ENCODE data around the gene MRFAP1L1. TPM values are rescaled to one million over a fixed set of nuclear protein-coding genes. Genes with fewer than 3 reads are reported as not detected.

The MRFAP1L1 gene
- total and polyA plus RNA-seq, 9 of the 15 experiments (the other 6 are each of a cell fraction or from before 2014, with no cell fraction given): 37.6 to 111 (median 83.8) TPM

DNA sequence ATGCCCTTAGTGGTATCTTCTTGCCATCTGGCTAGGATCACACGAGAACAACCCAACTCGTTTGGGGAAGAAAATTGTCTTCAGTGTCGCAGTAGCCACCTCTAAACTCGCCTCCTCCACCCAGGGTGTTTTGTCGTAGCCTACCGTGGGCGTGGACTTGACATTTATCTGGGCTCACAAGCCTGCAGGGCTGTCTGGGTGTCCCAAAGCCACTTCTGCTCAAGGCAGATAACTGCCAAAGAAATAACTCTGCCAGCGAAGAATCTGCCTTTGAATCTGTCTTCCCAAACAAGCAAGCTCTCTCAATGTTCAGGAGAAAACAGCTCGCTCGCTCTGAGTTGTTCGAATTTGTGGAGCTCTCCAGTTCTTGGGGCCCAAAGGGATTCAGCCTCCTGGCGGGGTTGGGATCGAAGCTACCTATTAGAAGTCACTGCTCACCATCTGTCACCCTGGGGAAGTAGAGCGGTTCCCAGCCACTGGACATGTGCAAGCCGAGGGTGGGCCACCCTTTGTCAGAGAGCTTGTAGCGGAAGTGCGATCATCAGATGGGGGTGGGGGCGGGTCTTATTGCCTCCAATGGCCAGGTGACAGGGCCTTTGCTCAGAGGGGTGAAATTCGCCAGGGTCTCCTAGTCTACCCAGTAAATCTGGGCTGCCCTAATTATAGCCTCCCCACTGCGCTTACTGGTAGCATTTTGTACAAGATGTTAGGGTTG is 21.1 kb upstream of the MRFAP1L1 start (continued):
- no peak for TF ChIP-seq ZNF75A (CRISPR knock-in tag; IDR thresholded peaks at IDR 0.05)
- TF ChIP-seq SMARCA5 (IDR thresholded peaks at IDR 0.05): no peak
- TF ChIP-seq, protein P1, sequence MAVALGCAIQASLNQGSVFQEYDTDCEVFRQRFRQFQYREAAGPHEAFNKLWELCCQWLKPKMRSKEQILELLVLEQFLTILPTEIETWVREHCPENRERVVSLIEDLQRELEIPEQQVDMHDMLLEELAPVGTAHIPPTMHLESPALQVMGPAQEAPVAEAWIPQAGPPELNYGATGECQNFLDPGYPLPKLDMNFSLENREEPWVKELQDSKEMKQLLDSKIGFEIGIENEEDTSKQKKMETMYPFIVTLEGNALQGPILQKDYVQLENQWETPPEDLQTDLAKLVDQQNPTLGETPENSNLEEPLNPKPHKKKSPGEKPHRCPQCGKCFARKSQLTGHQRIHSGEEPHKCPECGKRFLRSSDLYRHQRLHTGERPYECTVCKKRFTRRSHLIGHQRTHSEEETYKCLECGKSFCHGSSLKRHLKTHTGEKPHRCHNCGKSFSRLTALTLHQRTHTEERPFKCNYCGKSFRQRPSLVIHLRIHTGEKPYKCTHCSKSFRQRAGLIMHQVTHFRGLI (CRISPR knock-in tag; IDR thresholded peaks at IDR 0.05): no peak
- peak; percentile 87 to 91 for TF ChIP-seq TRIM24 (IDR thresholded peaks at IDR 0.05)
- TF ChIP-seq KLF6 (CRISPR knock-in tag; IDR thresholded peaks at IDR 0.05; ENCODE audit: borderline replicate concordance): no peak; the same call in 1 of the 2 replicates
- TF ChIP-seq, protein P2, sequence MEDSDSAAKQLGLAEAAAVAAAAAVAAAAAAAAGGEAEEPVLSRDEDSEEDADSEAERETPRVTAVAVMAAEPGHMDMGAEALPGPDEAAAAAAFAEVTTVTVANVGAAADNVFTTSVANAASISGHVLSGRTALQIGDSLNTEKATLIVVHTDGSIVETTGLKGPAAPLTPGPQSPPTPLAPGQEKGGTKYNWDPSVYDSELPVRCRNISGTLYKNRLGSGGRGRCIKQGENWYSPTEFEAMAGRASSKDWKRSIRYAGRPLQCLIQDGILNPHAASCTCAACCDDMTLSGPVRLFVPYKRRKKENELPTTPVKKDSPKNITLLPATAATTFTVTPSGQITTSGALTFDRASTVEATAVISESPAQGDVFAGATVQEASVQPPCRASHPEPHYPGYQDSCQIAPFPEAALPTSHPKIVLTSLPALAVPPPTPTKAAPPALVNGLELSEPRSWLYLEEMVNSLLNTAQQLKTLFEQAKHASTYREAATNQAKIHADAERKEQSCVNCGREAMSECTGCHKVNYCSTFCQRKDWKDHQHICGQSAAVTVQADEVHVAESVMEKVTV (CRISPR knock-in tag; IDR thresholded peaks at IDR 0.05): 0 out of 2 replicates have a peak, but pooled peaks have one; percentile 4
- no peak for TF ChIP-seq ZNF174 (CRISPR knock-in tag; IDR thresholded peaks at IDR 0.05)
- TF ChIP-seq FOXJ2 (tag; IDR thresholded peaks at IDR 0.05): peak; percentile 75; the same call in 1 of the 2 replicates
- TF ChIP-seq POLR3G (IDR thresholded peaks at IDR 0.05; ENCODE audit: extremely low read depth, insufficient read length, insufficient replicate concordance): no peak
- peak; percentile 5 for TF ChIP-seq JUN (IDR thresholded peaks at IDR 0.05; ENCODE audit: borderline replicate concordance, low read depth, low read length)
- TF ChIP-seq JUN (CRISPR knock-in tag; IDR thresholded peaks at IDR 0.05; ENCODE audit: borderline replicate concordance): no peak
- TF ChIP-seq, protein P3, sequence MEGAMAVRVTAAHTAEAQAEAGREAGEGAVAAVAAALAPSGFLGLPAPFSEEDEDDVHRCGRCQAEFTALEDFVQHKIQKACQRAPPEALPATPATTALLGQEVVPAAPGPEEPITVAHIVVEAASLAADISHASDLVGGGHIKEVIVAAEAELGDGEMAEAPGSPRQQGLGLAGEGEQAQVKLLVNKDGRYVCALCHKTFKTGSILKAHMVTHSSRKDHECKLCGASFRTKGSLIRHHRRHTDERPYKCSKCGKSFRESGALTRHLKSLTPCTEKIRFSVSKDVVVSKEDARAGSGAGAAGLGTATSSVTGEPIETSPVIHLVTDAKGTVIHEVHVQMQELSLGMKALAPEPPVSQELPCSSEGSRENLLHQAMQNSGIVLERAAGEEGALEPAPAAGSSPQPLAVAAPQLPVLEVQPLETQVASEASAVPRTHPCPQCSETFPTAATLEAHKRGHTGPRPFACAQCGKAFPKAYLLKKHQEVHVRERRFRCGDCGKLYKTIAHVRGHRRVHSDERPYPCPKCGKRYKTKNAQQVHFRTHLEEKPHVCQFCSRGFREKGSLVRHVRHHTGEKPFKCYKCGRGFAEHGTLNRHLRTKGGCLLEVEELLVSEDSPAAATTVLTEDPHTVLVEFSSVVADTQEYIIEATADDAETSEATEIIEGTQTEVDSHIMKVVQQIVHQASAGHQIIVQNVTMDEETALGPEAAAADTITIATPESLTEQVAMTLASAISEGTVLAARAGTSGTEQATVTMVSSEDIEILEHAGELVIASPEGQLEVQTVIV (CRISPR knock-in tag; IDR thresholded peaks at IDR 0.05; ENCODE audit: borderline replicate concordance): no peak
- TF ChIP-seq ZNF239 (CRISPR knock-in tag; IDR thresholded peaks at IDR 0.05): no peak
- no peak for TF ChIP-seq RBM14 (IDR thresholded peaks at IDR 0.05; ENCODE audit: borderline replicate concordance, insufficient read depth, low read depth, low read length)
- no peak for TF ChIP-seq MTF1 (CRISPR knock-in tag; IDR thresholded peaks at IDR 0.05; ENCODE audit: borderline replicate concordance)
- TF ChIP-seq ZC3H11A (IDR thresholded peaks at IDR 0.05; ENCODE audit: low read depth, low read length): no peak
- peak; percentile 82; the same call in 1 of the 2 replicates for TF ChIP-seq GATAD2A (IDR thresholded peaks at IDR 0.05)
- TF ChIP-seq, protein P4, sequence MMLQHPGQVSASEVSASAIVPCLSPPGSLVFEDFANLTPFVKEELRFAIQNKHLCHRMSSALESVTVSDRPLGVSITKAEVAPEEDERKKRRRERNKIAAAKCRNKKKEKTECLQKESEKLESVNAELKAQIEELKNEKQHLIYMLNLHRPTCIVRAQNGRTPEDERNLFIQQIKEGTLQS (IDR thresholded peaks at IDR 0.05): peak; percentile 36
- TF ChIP-seq, protein P4 (CRISPR knock-in tag; conservative IDR thresholded peaks at IDR 0.05): no peak
- TF ChIP-seq, protein P5, sequence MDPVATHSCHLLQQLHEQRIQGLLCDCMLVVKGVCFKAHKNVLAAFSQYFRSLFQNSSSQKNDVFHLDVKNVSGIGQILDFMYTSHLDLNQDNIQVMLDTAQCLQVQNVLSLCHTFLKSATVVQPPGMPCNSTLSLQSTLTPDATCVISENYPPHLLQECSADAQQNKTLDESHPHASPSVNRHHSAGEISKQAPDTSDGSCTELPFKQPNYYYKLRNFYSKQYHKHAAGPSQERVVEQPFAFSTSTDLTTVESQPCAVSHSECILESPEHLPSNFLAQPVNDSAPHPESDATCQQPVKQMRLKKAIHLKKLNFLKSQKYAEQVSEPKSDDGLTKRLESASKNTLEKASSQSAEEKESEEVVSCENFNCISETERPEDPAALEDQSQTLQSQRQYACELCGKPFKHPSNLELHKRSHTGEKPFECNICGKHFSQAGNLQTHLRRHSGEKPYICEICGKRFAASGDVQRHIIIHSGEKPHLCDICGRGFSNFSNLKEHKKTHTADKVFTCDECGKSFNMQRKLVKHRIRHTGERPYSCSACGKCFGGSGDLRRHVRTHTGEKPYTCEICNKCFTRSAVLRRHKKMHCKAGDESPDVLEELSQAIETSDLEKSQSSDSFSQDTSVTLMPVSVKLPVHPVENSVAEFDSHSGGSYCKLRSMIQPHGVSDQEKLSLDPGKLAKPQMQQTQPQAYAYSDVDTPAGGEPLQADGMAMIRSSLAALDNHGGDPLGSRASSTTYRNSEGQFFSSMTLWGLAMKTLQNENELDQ (CRISPR knock-in tag; IDR thresholded peaks at IDR 0.05; ENCODE audit: borderline replicate concordance): no peak
